Nephron (organoid): ENCODE measurements around the gene CHPT1.
A peak's percentile ranks its signal among the peaks of the same experiment; 100 is the strongest.

Experiments used
- H3K27ac Mint-ChIP-seq, 3 experiments: 2 replicates each; pipeline ENCODE4 v1.8.0; 2020; ENCODE audit warnings: mixed read lengths in 3 of 3, mild to moderate bottlenecking in 2 of 3, moderate library complexity in 1 of 3
- H3K27me3 Mint-ChIP-seq: 2 replicates; pipeline ENCODE4 v1.8.0; 2021; ENCODE audit warnings: low read depth, mild to moderate bottlenecking, moderate library complexity, mixed read lengths
- H3K36me3 Mint-ChIP-seq: 2 replicates; pipeline ENCODE4 v1.8.0; 2020; ENCODE audit warnings: low read depth, mixed read lengths
- H3K4me1 Mint-ChIP-seq: 2 replicates; pipeline ENCODE4 v1.8.0; 2020; ENCODE audit warnings: mixed read lengths
- H3K4me3 Mint-ChIP-seq, 3 experiments: 2 replicates each; pipeline ENCODE4 v1.8.0; 2020; ENCODE audit warnings: mild to moderate bottlenecking in 3 of 3, mixed read lengths in 3 of 3, moderate library complexity in 2 of 3
- H3K9me3 Mint-ChIP-seq: 2 replicates; pipeline ENCODE4 v1.8.0; 2020; ENCODE audit warnings: mixed read lengths
- CTCF ChIP-seq, 3 experiments: fragments of 200-600 bp; sonication (generic); IDR thresholded peaks; one replicate each; pipeline ENCODE4 v1.5.0; 2021; ENCODE audit warnings: antibody characterized with exemption in 3 of 3; ENCODE audit not compliant: unreplicated experiment in 3 of 3

CHPT1 gene

DNA sequence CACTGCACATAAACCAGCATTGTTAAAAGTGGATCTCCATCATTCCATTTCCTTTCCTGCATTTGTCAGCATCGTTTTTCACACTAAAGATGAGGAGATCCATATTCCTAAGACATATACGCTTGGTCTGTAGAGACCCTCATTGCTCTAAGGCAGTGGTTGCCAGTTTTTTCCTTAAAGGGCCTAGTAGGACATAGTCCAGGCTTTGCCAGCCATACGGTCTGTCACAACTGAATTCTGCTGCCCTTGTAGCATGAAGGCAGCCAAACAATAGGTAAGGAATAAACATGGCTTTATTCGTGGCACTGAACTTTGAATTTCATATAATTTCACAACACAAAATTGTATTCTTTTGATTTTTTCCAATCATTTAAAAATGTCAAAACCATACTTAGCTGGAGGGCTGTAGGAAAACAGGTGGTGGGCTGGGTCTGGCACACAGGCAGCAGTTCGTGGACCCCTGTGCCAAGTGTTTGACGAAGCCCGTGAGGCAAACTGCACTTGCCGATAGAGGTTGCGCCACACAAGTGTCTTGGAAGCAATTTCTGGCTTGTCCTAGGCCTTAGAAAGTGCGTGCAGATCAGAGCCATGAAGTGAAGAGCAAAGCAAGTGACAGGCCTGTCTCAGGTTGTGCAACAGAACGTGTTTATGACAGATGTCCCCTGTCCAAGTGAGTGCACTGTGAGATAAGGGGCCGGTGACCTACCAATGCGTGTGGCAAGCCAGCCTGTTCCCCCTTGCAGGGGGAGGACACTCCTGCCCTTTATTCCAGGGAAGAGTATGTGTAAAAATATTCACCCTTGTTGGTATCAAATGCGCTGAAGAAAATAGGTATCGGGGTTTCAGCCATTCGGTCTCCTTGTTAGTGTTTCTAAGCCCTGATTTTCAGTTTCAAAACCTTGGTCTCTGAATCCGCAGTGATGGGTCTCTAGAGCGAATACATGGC lies 916 bp upstream of the CHPT1 start:
- peaks cover 6% of the 10 kb centered on the region for H3K27me3 Mint-ChIP-seq
- H3K27ac Mint-ChIP-seq, result peak overlapping the region; percentile 86 to 91 (median 90)
- TF ChIP-seq CTCF (IDR thresholded peaks at IDR 0.05; ENCODE audit: unreplicated experiment in 3 of 3), result no peak
- H3K36me3 Mint-ChIP-seq, result no peaks in the 10 kb centered on the region
- no peaks in the 10 kb centered on the region for H3K9me3 Mint-ChIP-seq
- peak overlapping the region; percentile 88 to 96 (median 93) for H3K4me3 Mint-ChIP-seq
- H3K4me1 Mint-ChIP-seq, result peaks cover 40% of the 10 kb centered on the region

DNA sequence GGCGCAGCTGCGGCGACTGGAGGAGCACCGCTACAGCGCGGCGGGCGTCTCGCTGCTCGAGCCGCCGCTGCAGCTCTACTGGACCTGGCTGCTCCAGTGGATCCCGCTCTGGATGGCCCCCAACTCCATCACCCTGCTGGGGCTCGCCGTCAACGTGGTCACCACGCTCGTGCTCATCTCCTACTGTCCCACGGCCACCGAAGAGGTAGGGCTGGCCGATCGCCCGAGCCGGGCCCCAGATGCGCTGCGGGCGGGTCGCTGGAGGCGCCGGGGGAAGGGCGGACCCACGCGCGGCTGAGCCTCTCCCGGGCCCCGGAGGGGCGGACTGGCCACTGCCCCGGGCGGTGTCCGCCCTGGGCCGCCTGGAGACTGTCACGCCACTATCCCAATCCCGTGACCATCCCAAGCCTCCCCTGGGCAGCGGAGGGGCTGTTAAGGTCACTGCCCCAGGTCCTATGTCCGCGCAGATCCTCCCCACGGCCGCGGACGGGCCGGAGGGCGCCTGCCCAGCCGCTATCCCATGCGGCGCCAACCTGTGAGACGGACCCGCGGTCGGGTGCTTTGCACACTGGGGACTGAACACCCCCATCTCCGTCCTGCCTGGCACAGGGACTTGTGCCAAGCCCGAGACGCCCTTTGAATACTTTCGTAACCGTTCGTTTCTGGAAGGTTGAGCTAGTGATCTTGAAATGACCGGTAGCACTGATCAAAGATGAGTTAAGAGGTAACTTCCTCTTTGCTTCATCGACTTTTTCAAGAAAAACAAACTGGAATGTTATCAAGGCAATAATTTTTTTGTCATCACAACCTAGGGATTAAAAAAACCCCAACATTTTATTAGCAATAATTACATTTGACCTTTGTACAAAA lies 725 bp downstream of the CHPT1 start:
- no peaks in the 10 kb centered on the region for H3K9me3 Mint-ChIP-seq
- peak overlapping the region; percentile 92 to 98 (median 98) for H3K4me3 Mint-ChIP-seq
- no peaks in the 10 kb centered on the region for H3K36me3 Mint-ChIP-seq
- peaks cover 6% of the 10 kb centered on the region for H3K27me3 Mint-ChIP-seq
- peak overlapping the region; percentile 84 to 95 (median 87) for H3K27ac Mint-ChIP-seq
- TF ChIP-seq CTCF (IDR thresholded peaks at IDR 0.05; ENCODE audit: unreplicated experiment in 3 of 3), result no peak
- peaks cover 50% of the 10 kb centered on the region for H3K4me1 Mint-ChIP-seq

GRCh38 chr12:101698800-101699347 lies 1.4 kb downstream of the CHPT1 start:
- H3K9me3 Mint-ChIP-seq, result no peaks in the 10 kb centered on the region
- peaks cover 6% of the 10 kb centered on the region for H3K27me3 Mint-ChIP-seq
- H3K4me3 Mint-ChIP-seq, result peak overlapping the region; percentile 92 to 98 (median 98)
- TF ChIP-seq CTCF (IDR thresholded peaks at IDR 0.05; ENCODE audit: unreplicated experiment in 3 of 3), result no peak
- H3K36me3 Mint-ChIP-seq, result no peaks in the 10 kb centered on the region
- H3K4me1 Mint-ChIP-seq, result peaks cover 50% of the 10 kb centered on the region
- H3K27ac Mint-ChIP-seq, result peak overlapping the region; percentile 84 to 95 (median 87)

- Mint-ChIP-seq H3K9me3 (no peaks in the 10 kb centered on the region), H3K36me3 (no peaks in the 10 kb centered on the region), H3K4me3 (peak overlapping the region; percentile 92 to 98 (median 98)), H3K4me1 (peaks cover 49% of the 10 kb centered on the region), H3K27me3 (peaks cover 6% of the 10 kb centered on the region), H3K27ac (peak overlapping the region in 1 of 3 experiments; percentile 18)
- TF ChIP-seq CTCF (IDR thresholded peaks at IDR 0.05; ENCODE audit: unreplicated experiment in 3 of 3), result no peak
These were observed 2.9 kb downstream of the CHPT1 start for GRCh38 chr12:101700299-101700820.

DNA sequence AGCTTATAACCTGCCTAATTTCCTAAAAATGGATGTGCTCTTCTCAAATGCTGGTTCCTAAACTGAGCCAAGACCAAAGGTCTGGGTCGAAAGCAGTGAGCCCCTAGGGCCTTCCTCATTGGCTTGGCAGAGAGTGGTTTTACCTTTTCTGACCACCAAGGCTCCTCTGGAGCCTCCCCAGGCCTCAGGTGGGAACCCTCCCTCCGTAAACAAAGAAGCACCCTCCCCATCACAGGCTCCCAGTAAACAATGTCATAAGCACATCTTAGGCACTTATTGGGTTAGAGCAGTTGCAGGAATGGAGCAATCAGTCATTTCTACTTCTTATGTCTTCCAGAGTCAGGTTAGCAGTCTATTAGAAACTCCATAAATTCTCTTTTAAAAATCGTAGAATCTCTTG lies 6.0 kb downstream of the CHPT1 start:
- H3K36me3 Mint-ChIP-seq, result no peaks in the 10 kb centered on the region
- no peak overlapping the region for H3K4me3 Mint-ChIP-seq
- peaks cover 33% of the 10 kb centered on the region for H3K4me1 Mint-ChIP-seq
- no peaks in the 10 kb centered on the region for H3K27me3 Mint-ChIP-seq
- H3K27ac Mint-ChIP-seq, result no peak overlapping the region
- no peak for TF ChIP-seq CTCF (IDR thresholded peaks at IDR 0.05; ENCODE audit: unreplicated experiment in 3 of 3)
- no peaks in the 10 kb centered on the region for H3K9me3 Mint-ChIP-seq
